IPS DF 4.7 (cell line): ENCODE measurements around the gene METTL25.

Experiments
- DNase-seq: peaks from one replicate; pipeline ENCODE4 v3.0.0-alpha.2; 2013; ENCODE audit warnings: low spot score; ENCODE audit errors: extremely low read depth

METTL25 gene

GRCh38 chr12:82470906-82471512, 112.7 kb downstream of the METTL25 start:
- DNase-seq: no peak

DNA sequence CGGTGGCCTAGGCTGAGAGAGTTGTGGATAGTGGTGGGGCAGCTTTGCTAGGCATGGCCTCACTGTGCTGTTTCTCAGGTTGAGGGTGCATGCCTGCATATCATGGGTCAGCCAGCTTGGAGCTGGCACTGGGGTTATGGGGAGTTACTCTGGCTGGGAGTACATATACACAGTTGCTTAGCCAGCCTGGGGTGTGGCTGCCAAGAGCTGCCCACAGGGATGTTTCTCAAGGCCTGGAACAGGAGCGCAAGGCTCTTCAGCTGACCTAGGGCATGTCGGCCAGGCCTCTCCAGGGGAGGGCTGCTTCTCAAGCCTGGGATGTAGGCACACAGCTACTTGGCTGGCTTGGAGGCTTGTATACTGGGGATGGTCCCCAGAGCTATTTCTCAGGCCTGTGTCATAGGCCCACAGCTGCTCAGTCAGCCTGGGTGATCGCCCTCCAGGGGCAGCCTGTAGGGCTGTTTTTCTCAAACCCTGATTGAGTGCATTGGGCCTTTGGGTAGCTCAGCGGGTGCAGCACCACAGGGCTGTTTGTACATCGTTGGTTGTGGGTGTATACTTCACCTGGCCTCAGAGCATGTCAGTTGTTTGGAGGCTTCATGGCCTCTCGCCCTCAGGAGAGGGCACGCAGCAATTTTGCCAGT, 114.9 kb downstream of the METTL25 start:
- DNase-seq: no peak

GRCh38 chr12:82474181-82474797, 116.0 kb downstream of the METTL25 start:
- DNase-seq: no peak

- DNase-seq: no peak
These were observed 116.5 kb downstream of the METTL25 start for GRCh38 chr12:82474798-82475184.

DNA sequence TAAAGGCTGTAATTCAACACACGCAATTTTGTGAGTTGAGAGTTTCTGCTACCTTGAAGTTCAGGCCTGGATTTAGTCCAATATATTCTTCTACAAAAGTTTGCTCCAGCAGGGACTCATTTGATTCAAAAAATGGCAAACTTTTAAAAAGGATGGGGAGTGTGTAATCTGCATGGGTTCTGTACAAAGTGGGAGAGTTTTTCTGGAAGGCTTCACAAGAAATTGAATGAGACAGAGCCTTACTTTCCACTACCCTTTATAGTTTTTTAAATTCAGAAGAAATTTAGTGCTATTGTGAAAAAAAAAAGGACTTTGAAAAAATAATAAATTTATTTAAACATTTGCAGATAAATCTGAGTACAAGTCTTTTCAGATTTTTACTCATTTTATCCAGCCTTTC, 116.9 kb downstream of the METTL25 start:
- no peak for DNase-seq

GRCh38 chr12:82476511-82476910, 118.2 kb downstream of the METTL25 start:
- no peak for DNase-seq

DNA sequence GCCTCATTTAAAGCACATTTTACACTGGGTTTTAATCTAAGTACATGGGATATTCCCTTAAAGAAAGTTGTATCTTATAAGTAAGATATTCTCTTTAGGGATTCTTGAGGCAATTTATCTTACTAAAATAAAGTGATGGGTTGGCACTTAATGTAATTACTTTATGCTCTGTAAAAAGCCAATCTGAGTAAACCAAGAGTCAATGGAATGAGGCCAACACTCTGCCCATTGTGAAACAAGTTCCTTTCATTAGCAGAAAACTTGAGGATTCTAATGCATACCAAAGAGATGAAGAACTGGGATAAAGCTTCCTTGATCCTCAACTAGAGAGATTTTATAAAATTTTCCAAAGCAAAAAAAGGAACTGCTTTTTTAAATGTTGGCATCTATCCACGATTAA, 121.2 kb downstream of the METTL25 start:
- DNase-seq: no peak

- DNase-seq: no peak
These were observed 122.3 kb downstream of the METTL25 start for GRCh38 chr12:82480606-82481005.

DNA sequence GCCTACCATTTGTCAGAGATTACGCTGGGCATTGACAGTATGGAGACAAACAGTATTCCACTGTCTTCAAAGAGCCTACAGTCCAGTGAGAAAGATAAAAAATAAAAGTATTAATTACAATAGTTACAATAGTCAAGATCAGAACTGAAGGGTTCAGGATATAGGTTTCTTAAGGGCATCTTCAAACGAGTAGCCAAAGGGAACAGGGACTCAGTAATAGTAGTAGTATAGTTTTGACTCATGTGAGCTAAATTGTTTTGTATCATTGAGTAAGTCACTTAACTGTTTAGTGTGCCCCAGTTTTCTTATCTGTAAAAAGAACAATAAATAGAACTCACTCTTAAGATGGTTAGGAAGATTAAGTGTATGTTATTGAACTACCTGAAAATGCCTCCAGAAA, 123.6 kb downstream of the METTL25 start:
- DNase-seq: no peak

GRCh38 chr12:82486524-82487235, 128.4 kb downstream of the METTL25 start:
- no peak for DNase-seq

DNA sequence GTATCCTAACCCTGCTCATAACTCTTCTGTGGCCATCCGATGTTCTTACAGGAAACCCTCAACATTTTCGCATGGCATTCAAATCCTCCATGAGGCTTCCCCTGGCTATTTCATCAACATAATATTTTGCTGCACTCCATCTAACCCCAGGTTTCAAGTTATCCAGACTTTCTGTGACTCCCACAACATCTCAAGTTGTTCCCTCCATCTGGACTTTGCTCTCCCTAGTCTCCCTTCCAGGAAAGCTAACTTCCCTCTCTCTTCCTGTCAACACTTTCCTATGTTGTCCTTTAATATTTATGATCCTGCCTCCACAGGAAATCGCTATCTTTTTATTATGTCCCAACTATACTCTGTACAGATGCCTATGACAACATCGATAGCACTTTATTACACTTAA, 146.1 kb downstream of the METTL25 start:
- no peak for DNase-seq

GRCh38 chr12:82505150-82505549, 146.8 kb downstream of the METTL25 start:
- DNase-seq: no peak

- no peak for DNase-seq
These were observed 149.4 kb downstream of the METTL25 start for GRCh38 chr12:82507686-82508085.

- DNase-seq: no peak
These were observed 152.1 kb downstream of the METTL25 start for GRCh38 chr12:82510386-82510785.

DNA sequence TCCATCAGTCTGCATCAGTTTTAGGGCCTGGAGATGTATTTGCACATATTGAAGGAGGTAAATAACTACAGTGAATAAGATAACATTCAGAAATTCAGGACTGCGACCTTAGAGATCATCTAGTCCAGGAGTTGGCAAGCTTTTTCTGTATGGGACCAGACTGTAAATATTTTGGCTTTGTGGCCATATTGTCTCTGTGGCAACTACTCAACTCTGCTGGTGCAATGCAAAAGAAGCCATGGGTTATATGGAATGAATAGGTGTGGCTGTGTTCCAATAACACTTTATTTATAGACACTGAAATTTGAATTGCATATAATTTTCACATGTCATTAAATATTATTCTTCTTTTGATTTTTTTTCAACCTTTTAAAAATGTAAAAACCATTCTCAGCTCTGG, 156.6 kb downstream of the METTL25 start:
- no peak for DNase-seq

DNA sequence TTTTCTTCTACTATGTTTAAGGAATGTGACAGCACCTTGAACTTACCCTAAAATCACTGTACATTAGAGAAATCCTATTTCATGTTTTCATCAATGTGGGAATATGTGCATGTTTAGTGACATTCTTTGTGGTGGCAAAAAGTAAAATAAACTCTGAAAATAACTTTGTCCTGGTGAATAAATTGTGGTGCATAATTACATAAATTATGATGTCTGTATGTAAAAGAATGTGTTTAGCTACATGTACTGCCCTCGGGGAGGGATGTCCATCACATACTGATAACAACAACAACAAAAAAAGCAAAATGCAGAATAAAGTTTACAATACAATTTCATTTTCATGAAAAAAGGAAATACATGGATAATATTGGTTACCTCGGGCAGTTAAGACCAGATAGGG, 157.3 kb downstream of the METTL25 start:
- DNase-seq: no peak

DNA sequence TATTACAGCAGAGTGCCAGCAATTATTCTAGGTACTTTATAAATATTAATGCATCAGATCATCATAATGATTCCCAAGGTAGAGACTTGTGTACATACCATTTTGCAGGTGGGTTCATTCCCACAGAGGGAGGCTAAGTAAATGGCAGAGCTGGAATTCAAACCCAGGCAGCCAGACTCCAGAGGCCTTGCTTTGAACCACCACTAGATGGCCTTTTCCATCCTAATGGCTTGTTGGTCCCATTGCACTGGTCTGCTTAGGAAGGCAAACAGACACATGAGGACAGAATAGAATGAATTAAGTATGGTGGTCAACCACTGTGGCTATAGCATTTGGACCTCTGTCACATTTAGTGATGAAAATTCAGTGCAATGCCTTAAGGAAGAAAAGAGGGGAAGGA, 158.7 kb downstream of the METTL25 start:
- DNase-seq: peak; percentile 44

DNA sequence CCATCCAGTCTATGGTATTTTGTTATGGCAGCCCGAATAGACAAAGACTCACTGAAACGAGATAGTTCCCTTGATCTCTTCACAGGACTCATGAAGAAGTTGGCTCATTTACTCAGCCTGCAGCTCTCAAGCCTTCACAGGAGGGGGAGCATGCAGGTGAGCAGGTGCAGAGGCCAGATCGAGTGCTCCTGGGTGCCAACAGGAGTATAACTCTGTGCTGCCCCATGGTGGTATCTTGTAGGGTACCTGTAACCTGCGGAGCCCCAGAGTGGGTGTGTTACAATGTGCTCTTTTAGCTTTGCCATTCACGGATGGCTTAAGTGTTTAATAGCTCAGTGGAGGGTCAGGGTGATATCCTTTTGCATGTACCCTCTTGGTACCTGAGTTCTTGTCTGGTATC, 159.5 kb downstream of the METTL25 start:
- DNase-seq: no peak

- no peak for DNase-seq
These were observed 161.2 kb downstream of the METTL25 start for GRCh38 chr12:82519510-82519909.

- no peak for DNase-seq
These were observed 164.0 kb downstream of the METTL25 start for GRCh38 chr12:82522285-82522684.

DNA sequence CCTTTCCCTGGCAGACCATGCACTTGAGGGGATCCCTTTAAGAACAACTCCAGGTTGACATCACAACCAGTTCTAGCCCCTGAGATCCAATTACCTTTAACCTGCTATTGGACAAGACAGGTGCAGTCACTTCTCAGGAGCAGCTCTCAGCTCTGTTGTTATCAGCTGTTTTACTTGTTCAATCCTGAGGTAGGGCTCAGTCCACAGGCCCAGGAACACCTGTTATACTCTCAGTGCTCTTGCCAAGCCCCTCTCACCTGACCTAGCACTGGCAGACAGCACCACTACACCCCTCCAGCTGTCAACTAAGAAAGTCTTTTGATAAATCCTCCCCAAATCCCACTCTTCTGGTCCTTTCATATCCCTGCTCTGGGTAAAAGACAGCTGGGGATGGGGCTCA, 164.4 kb downstream of the METTL25 start:
- no peak for DNase-seq

DNA sequence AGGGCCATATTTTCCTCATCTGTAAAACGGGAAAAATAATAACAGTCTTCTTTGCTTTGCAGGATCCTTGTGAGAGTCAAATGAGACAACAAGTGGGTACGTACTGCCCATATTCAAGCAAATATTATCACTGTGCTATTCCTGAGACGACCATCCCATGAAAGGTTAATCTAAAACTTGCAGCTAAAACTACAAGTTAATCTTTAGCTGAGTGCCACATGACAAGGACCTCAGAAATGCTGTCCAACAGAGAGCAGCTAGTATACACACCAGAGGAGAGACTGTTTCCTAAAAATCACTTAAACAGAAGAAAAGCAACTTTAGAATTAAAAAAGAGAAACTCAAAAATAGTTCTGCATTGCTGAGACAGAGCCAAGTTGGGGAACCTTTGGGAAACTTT, 165.7 kb downstream of the METTL25 start:
- no peak for DNase-seq
